ENCODE data around the gene HECTD1. TPM values are rescaled to one million over a fixed set of nuclear protein-coding genes. Genes with fewer than 3 reads are reported as not detected.
A peak's percentile ranks its signal among the peaks of the same experiment; 100 is the strongest.
"Not testable (repeated sequence)": the region's sequence is repeated elsewhere in the genome, so short reads cannot be mapped to it uniquely, and the experiment has no call there.

Gene HECTD1
- total and polyA plus RNA-seq, 3 donors from 2014 or later: 124 to 235 (median 232) TPM

- intact Hi-C loops (cut with DNase I; ENCODE audit: low total_unique reads): no loop called here
These were observed 136.4 kb downstream of the HECTD1 start for GRCh38 chr14:31071151-31071550.

GRCh38 chr14:31070431-31070830 is 137.2 kb downstream of the HECTD1 start:
- 93 to 94% methylated on average over 5 of the region's 5 CpGs for WGBS, 2 donors
- Histone ChIP-seq H3K4me1 (no peaks in the 10 kb centered on the region), H3K36me3 (ENCODE audit: low read depth, missing control alignments) (no peaks in the 10 kb centered on the region), H3K27ac (no peak overlapping the region), H3K4me3 (no peak overlapping the region), H3K27me3 (no peaks in the 10 kb centered on the region), H3K9me3 (no peaks in the 10 kb centered on the region)
- no peak for DNase-seq
- TF ChIP-seq CTCF (IDR thresholded peaks at IDR 0.05) (no peak), POLR2A (IDR thresholded peaks at IDR 0.05) (no peak)
- intact Hi-C loops (cut with DNase I; ENCODE audit: low total_unique reads): no loop called here

More at GRCh38 chr14:31071151-31071550, 136.4 kb downstream of the HECTD1 start:
- no peak for DNase-seq
- no peak for TF ChIP-seq CTCF (IDR thresholded peaks at IDR 0.05)
- TF ChIP-seq POLR2A (IDR thresholded peaks at IDR 0.05): no peak
- no peaks in the 10 kb centered on the region for H3K27me3 ChIP-seq
- WGBS, 2 donors: 89 to 96% methylated on average over 2 of the region's 2 CpGs
- H3K4me1 ChIP-seq: no peaks in the 10 kb centered on the region
- no peaks in the 10 kb centered on the region for H3K9me3 ChIP-seq
- H3K4me3 ChIP-seq: no peak overlapping the region
- no peaks in the 10 kb centered on the region for H3K36me3 ChIP-seq (ENCODE audit: low read depth, missing control alignments)
- H3K27ac ChIP-seq: no peak overlapping the region

- Histone ChIP-seq H3K27ac (no peak overlapping the region), H3K9me3 (no peaks in the 10 kb centered on the region), H3K27me3 (no peaks in the 10 kb centered on the region), H3K4me3 (no peak overlapping the region), H3K36me3 (ENCODE audit: low read depth, missing control alignments) (no peaks in the 10 kb centered on the region), H3K4me1 (no peaks in the 10 kb centered on the region)
- DNase-seq: no peak
- 76 to 84% methylated on average over 3 of the region's 3 CpGs for WGBS, 2 donors
- TF ChIP-seq POLR2A (IDR thresholded peaks at IDR 0.05): no peak
- intact Hi-C loops (cut with DNase I; ENCODE audit: low total_unique reads): no loop called here
These were observed 138.2 kb downstream of the HECTD1 start for GRCh38 chr14:31069343-31069742.

- TF ChIP-seq CTCF (IDR thresholded peaks at IDR 0.05) (no peak), POLR2A (IDR thresholded peaks at IDR 0.05) (no peak)
- intact Hi-C loops (cut with DNase I; ENCODE audit: low total_unique reads): no loop called here
- Histone ChIP-seq H3K4me3 (no peak overlapping the region), H3K27me3 (no peaks in the 10 kb centered on the region), H3K27ac (peak overlapping the region in 1 of 2 donors; percentile 36), H3K36me3 (ENCODE audit: low read depth, missing control alignments) (no peaks in the 10 kb centered on the region), H3K9me3 (no peaks in the 10 kb centered on the region), H3K4me1 (no peaks in the 10 kb centered on the region)
- no peak for DNase-seq
- 80 to 84% methylated on average over 1 of the region's 1 CpG for WGBS, 2 donors
These were observed 139.4 kb downstream of the HECTD1 start for GRCh38 chr14:31068235-31068634.

GRCh38 chr14:31062908-31063307 is 144.7 kb downstream of the HECTD1 start:
- not testable (repeated sequence) for H3K36me3 ChIP-seq (ENCODE audit: low read depth, missing control alignments)
- WGBS, 2 donors: 82 to 87% methylated on average over 8 of the region's 8 CpGs

GRCh38 chr14:31060253-31060875 is 147.2 kb downstream of the HECTD1 start:
- DNase-seq: no peak
- Histone ChIP-seq H3K4me1 (peaks cover 5% of the 10 kb centered on the region), H3K9me3 (no peaks in the 10 kb centered on the region), H3K27me3 (no peaks in the 10 kb centered on the region), H3K27ac (no peak overlapping the region), H3K36me3 (ENCODE audit: low read depth, missing control alignments) (no peaks in the 10 kb centered on the region), H3K4me3 (no peak overlapping the region)
- intact Hi-C loops (cut with DNase I; ENCODE audit: low total_unique reads): no loop called here
- TF ChIP-seq CTCF (IDR thresholded peaks at IDR 0.05) (no peak), POLR2A (IDR thresholded peaks at IDR 0.05) (no peak)
- WGBS, 2 donors: 83 to 95% methylated on average over 6 of the region's 6 CpGs

More at GRCh38 chr14:31062908-31063307, 144.7 kb downstream of the HECTD1 start:
- intact Hi-C loops (cut with DNase I; ENCODE audit: low total_unique reads); H3K27ac ChIP-seq; DNase-seq; H3K27me3 ChIP-seq; H3K9me3 ChIP-seq; H3K4me1 ChIP-seq; H3K4me3 ChIP-seq: not testable (repeated sequence)

Data from testis (tissue), 3 donors.